GM19035 (cell line): ENCODE measurements around the gene JPH2.

ENCODE experiments used
- ATAC-seq: cut with Tn5 transposase; IDR thresholded peaks from one replicate; pipeline ENCODE4 v1.9.1; 2021; ENCODE audit not compliant: unreplicated experiment

The JPH2 gene

GRCh38 chr20:44187772-44188709 is 1.1 kb upstream of the JPH2 start:
- ATAC-seq, result no peak

- ATAC-seq, result no peak
Observed at GRCh38 chr20:44186674-44187053, 324 bp downstream of the JPH2 start.

DNA sequence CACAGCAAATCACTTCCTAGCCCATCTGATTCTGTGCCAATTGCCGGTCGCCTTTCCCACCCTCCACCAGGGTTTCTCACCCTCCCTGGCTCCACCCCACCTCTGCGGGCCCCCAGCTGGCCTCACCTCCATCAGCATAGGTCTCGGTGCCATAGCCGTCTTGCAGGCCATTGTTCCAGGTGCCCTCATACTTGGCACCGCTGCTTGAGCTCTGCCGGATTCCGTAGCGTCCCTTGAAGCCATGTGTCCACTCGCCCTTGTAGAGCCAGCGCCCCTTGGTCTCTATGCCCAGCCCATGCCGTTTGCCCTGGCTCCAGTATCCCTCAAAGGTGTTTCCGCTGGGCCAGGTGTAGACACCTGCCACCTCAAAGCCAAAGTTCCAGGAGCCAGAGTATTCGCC is 787 bp downstream of the JPH2 start:
- no peak for ATAC-seq

GRCh38 chr20:44185574-44185973 is 1.4 kb downstream of the JPH2 start:
- ATAC-seq, result no peak

- no peak for ATAC-seq
Observed at GRCh38 chr20:44183282-44183681, 3.7 kb downstream of the JPH2 start.

DNA sequence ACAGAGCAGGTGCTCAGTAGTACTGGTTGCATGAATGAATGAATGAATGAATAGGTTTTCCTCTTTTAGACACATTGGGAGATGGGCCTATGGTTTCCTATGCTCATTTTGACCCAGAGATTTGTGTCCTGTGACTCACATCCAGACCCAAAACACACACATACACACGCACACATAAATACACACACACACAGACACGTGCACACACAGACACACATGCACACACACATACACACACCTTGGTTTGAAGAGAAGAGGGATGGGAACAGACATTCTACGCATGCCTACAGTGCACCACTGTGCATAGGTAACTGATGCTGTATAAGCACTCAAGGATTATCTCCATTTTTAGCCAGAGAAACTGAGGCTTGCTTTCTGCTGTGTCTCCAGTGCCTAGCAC is 4.1 kb downstream of the JPH2 start:
- ATAC-seq, result no peak

- ATAC-seq, result no peak
Observed at GRCh38 chr20:44182135-44182765, 4.7 kb downstream of the JPH2 start.

- no peak for ATAC-seq
Observed at GRCh38 chr20:44181611-44182010, 5.4 kb downstream of the JPH2 start.

- ATAC-seq, result no peak
Observed at GRCh38 chr20:44180814-44181213, 6.2 kb downstream of the JPH2 start.

DNA sequence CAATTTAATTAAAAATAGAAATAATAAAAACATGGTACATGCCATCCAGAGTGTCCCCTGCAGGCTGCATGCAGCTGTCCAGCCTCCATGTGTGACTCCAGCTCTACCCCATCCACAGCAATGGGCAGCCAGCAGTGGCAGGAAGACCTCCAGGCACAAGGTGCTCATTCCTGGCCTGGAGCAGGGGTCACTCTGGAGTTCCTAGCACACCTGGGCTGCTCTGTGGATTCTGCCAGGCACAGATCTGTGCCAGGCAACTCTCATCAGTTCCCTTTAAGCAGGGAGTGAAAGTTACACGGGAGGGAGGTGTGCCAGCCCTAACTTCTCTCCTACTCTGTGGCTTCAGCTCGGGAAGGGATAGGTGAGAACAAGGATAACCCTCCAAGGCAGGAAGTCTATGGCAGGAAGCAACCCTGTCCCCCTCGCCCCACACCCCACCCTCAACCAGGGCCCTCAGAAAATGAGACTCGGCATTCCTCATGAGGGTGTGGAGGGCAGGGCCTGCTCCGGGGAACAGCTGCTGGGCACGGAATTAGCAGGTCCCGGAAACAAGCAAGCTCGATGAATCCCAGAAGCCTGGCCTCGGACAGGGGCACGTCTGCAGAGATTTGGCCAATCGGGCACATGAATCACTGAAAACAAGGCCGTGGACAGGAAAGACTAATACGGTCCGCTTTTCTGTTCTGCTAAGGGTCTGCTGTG is 10.0 kb downstream of the JPH2 start:
- no peak for ATAC-seq

DNA sequence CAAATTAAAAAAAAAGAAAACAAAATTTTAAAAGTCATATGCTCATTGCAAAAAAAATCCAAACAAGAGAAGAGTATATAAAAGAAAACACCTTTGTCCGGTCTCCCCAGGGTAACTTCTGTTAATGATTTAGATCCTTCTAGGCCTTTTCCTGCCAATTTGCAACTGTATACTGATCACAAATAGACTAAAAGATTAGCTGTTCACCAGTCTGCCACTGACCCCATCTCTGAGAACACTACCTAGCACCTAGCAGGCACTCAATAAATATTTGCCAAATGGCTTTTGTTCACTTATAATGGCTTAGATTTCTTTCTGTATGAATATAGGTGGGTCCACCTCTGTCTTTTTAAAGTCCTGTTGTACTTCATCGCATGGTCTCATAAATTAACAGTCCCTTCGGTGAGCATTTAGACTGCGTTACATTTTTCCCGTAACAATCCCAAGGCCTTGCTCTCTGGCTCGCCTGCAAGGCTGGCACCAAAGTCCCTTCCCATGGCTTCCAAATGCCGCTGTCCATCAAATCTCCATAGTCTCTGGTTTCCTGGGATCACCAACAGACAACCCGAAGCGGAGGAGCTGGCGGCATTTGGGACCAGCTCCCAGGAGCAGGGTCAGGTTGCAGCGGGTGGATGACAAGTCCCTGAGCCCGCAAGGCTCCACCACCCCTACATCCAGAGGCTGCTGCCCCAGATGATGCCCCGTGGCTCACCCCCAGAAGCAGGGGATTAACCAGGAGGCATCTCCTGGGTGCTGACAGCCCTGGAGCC is 11.8 kb downstream of the JPH2 start:
- ATAC-seq, result no peak

GRCh38 chr20:44173846-44174245 is 13.1 kb downstream of the JPH2 start:
- no peak for ATAC-seq

GRCh38 chr20:44173116-44173515 is 13.9 kb downstream of the JPH2 start:
- no peak for ATAC-seq

- no peak for ATAC-seq
Observed at GRCh38 chr20:44172572-44172950, 14.4 kb downstream of the JPH2 start.

GRCh38 chr20:44171775-44172571 is 15.0 kb downstream of the JPH2 start:
- no peak for ATAC-seq

DNA sequence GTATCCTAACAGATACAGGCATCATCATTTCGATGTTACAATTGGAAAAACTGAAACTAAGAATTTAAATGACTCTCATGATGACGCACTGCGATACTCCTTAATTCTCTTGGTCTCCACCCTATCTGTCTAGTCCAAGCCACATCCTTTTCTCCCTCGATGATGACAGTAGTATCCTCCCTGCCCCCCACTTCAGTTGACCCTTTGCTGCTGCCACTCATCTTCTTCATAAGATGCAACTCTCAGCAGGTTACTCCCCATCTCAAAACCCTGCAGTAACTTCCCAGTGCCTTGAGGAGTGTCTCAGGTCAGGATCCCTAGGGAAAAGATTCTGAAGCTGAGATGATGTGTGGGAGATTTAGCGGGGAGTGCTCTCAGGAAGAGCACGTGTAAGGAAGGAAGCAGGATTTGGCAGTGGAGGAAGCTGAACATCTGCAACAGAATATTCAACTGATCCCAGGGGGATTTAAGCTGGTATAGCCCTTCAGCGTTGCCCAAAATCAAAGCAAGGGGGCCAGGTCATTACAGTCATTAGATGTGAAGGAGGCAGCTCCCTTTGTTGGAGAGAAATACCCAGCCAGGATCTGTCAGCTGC is 16.1 kb downstream of the JPH2 start:
- ATAC-seq, result no peak

DNA sequence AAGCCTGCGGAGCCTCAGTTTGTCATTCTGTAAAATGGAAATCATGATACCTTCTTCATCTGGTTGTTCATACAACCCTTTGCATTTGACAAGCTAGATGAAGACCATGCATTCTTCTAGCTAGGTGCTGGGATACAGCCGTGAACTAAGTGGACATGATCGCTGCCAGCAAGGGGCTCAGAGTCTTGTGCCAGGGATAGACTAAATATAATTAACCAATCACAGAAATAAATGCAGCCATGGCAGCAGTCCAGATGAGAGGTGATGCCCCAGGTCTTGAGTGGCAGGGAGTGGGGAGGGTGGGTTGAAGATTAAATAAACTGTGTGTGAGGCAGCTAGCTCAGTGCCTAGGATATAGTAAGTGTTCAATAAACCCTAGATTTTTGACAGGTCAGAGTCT is 19.3 kb downstream of the JPH2 start:
- no peak for ATAC-seq

DNA sequence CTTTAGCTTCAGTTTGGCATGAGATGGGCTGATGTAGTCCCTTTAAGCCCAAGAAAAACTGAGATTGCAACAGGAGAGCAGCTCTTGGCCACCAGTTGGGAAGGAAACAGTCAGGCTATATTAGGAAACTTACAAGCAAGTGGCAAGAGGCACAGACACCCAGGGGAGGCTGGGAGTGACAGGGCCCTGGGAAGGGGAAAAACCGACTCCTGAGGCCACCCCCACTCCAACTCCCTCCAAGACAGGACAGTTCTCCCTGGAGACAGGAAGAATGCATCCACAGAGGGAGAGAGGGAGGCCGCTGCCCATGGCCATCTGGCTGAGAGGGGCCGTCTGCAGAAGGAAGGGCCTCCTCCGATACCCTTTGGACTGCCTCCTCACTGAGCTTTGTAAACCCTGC is 20.5 kb downstream of the JPH2 start:
- ATAC-seq, result no peak

DNA sequence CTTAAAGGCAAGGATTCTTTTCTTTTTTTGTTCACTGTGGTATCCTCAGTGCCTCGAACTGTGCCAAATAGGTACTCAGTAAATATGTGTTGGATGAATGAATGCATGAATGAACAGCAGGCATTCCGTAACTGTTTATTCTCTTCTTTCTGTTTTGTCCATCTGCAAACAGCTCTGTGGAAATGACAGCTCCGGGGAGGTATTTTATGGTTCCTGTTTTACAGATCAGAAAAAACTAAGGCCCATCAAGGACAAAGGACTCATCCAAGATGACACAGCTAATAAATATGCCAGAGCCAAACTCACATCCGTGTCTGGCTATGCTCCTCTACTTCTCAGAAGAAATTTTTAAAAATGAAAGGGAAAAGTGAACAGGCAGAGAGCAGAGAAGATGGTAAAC is 21.0 kb downstream of the JPH2 start:
- ATAC-seq, result no peak

DNA sequence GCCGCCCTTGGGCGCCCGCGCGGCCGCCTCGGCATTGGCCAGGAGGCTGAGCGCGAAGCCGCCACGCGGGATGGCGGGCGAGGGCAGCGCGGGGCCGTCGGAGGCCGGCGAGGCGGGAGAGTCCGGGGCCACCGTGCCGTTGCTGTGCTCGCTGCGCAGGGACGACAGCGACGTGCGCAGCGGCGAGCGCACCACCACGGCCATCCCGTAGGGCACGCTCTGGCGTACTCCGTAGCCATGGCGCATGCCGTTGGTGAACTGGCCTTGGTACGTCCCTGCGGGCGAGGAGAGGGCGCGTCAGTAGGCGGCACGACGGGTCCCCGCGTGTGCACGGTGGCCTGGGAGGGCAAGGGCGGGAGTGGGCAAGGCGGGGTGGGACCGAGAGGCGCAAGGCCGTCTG is 26.9 kb downstream of the JPH2 start:
- ATAC-seq, result no peak
